ENCODE data around the gene XXYLT1.

XXYLT1 gene

GRCh38 chr3:195129644-195130492 lies 141.1 kb downstream of the XXYLT1 start:
- DNase-seq (ENCODE audit: low spot score) = no peak

GRCh38 chr3:195129072-195129643 lies 141.8 kb downstream of the XXYLT1 start:
- no peak for DNase-seq (ENCODE audit: low spot score)

GRCh38 chr3:195128255-195129071 lies 142.5 kb downstream of the XXYLT1 start:
- no peak for DNase-seq (ENCODE audit: low spot score)

- DNase-seq (ENCODE audit: low spot score) = no peak
Measured at GRCh38 chr3:195126056-195126605, 144.8 kb downstream of the XXYLT1 start.

- no peak for DNase-seq (ENCODE audit: low spot score)
Measured at GRCh38 chr3:195125646-195126045, 145.3 kb downstream of the XXYLT1 start.

GRCh38 chr3:195124378-195124992 lies 146.5 kb downstream of the XXYLT1 start:
- DNase-seq (ENCODE audit: low spot score) = no peak

GRCh38 chr3:195123281-195123691 lies 147.7 kb downstream of the XXYLT1 start:
- DNase-seq (ENCODE audit: low spot score) = no peak

GRCh38 chr3:195122261-195122660 lies 148.7 kb downstream of the XXYLT1 start:
- DNase-seq (ENCODE audit: low spot score) = no peak

- DNase-seq (ENCODE audit: low spot score) = no peak
Measured at GRCh38 chr3:195120267-195120601, 150.7 kb downstream of the XXYLT1 start.

- DNase-seq (ENCODE audit: low spot score) = no peak
Measured at GRCh38 chr3:195119461-195120266, 151.3 kb downstream of the XXYLT1 start.

GRCh38 chr3:195118671-195119070 lies 152.3 kb downstream of the XXYLT1 start:
- no peak for DNase-seq (ENCODE audit: low spot score)

- DNase-seq (ENCODE audit: low spot score) = no peak
Measured at GRCh38 chr3:195117978-195118581, 152.9 kb downstream of the XXYLT1 start.

GRCh38 chr3:195116407-195117185 lies 154.4 kb downstream of the XXYLT1 start:
- no peak for DNase-seq (ENCODE audit: low spot score)

GRCh38 chr3:195115600-195116406 lies 155.2 kb downstream of the XXYLT1 start:
- no peak for DNase-seq (ENCODE audit: low spot score)

- DNase-seq (ENCODE audit: low spot score) = no peak
Measured at GRCh38 chr3:195114786-195115599, 156.0 kb downstream of the XXYLT1 start.

- DNase-seq (ENCODE audit: low spot score) = no peak
Measured at GRCh38 chr3:195113536-195114425, 157.2 kb downstream of the XXYLT1 start.

- no peak for DNase-seq (ENCODE audit: low spot score)
Measured at GRCh38 chr3:195113048-195113447, 157.9 kb downstream of the XXYLT1 start.
